Fibroblast of skin of scalp (primary cell): ENCODE results near the gene UGT2B11.
"Not testable (repeated sequence)": the region's sequence is repeated elsewhere in the genome, so short reads cannot be mapped to it uniquely, and the experiment has no call there.

Experiments used
- DNase-seq: peaks from one replicate; pipeline ENCODE4 v3.0.0-alpha.2; 2013

UGT2B11 gene

DNA sequence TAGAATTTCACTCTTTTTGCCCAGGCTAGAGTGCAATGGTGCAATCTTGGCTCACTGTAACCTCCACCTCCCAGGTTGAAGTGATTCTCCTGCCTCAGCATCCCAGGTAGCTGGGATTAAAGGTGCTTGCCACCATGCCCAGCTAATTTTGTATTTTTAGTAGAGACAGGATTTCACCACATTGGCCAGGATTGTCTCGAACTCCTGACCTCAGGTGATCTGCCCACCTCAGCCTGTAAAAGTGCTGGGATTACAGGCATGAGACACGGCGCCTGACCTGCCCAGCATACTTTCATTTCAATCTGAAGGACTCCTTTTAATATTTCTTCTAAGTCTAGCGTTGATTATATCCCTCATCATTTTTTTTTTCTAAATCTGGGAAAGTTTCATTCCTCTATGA lies 45.4 kb downstream of the UGT2B11 start:
- DNase-seq = not testable (repeated sequence)

DNA sequence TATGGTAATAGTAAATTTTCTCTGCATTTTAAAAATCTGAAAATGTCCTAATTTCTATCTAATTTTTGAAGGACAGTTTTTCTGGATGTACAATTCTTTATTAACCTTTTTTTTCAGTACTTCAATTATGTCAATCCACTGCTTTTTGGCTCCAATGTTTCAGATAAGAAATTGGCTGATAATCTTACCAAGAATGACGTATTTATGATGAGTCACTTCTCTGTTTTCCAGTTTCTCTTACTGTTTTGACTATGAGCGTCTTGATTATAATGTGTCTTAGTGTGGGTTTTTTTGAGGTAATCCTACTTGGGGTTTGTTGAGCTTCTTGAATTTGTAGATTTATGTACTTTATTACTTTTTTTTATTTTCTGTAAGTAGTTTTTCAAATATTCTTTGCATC lies 47.2 kb downstream of the UGT2B11 start:
- DNase-seq = no peak

DNA sequence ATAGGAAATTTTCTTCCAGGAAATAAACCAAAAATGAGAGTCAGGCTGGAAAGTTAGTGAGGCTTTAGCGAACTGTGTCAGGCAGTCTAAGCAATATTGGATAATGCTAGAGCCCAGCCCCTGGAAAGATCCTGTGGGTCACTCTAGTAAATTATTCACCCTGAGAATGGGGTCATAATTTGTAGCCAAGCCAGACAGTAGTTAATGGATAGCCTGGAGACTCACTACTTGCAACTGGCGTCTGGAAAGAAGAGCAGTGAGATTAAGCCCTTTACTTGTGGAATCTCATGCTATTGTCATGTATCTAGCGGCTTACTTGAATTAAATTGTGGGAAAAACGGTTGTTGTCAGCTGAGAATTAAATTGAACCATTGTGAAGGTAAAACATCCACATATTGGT lies 48.2 kb downstream of the UGT2B11 start:
- DNase-seq = not testable (repeated sequence)

DNA sequence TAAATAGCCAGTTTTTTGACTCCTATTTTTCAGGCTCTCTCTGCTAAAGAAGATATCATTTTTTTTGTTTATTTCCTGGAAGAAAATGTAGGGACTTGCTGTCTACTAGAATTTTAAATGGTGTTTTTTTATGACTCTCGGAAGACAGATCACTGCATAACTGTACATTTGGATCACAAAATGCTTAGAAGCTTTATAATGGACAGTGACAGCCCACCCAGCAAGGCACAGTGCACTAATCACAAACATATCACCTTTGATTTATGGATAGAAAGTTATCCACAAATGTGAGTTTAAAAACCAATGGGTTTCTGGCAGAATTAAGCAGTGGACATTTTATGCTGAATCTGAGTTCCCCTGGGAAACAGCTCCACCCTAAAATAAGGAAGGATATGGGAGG lies 48.8 kb downstream of the UGT2B11 start:
- DNase-seq = not testable (repeated sequence)

DNA sequence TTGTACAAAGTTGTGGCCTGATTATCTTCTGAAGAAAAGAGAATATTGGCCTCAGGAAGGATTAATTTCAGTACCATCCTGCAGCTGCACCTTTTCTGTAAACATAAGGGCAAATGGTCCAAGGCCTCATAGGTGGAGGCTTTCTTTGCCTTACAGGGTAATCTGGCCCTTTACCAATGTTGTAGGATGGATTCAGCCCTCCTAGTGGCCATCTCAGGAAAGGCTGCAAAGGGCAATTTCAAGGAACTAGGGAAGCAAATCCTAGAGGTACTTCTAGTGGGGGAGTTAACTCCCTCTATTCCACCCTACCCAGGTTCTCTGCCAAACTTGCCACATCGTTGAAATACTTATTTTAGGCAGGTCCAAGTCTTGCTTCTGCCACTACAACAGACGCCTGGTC lies 57.6 kb downstream of the UGT2B11 start:
- DNase-seq = no peak

DNA sequence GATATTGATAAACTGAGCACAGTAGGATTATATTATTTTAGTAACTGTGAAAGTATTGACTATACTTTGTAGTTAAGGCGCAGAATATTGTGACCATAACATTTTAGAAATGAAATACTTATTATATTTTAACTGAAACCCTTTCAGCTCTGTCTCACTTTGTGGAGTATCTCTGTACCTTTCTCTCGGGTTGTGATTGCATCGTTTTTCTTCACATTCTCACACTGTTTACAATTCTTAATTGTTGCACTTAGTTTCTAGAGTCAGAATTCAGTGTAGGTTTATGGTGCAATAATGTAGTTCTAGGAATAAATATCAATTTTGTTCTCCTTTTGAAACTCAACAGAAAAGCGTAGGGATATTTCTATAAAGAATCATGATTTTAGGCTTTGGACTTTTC lies 60.5 kb downstream of the UGT2B11 start:
- DNase-seq = no peak
